ENCODE data around the gene SMYD3. TPM values are rescaled to one million over a fixed set of nuclear protein-coding genes. Genes with fewer than 3 reads are reported as not detected.

Gene SMYD3
- polyA plus RNA-seq, 1 donor from 2014 or later = 48.6 TPM

DNA sequence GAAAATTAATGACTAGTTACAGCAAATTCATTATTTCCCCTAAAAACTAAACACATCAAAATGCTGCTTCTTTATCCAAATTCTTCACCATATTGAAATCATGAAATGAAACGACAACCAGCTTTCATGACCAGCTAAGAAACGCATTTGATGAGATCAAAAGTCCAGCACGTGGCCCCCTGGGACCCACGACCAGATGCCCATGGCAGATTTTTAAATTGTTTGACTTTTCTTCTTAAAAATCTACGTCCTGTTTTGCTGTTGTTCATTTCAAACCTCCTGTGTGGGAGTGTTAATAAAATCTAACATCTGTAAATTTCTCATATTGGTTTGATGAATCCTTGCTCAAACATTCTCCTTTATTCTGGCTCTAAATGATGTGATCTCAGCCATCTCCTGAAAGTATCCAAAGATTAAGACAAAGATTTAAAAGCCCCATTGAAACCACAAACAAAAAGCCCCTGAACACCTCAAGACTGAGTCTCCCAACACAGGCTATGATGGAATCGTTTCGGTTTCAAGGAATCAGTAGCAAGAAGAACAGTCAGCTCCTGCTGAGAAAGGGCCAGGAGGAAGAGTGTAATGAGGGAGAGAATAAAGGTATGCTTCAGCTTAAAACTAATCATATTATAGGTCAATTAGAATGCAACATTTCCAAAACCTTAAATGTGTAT lies 523.6 kb downstream of the SMYD3 start:
- H2AFZ ChIP-seq (ENCODE audit: low read depth, low read length) = no peak overlapping the region
- no peaks in the 10 kb centered on the region for H3K27me3 ChIP-seq (ENCODE audit: insufficient read depth, low read depth, low read length)
- TF ChIP-seq, protein P1, sequence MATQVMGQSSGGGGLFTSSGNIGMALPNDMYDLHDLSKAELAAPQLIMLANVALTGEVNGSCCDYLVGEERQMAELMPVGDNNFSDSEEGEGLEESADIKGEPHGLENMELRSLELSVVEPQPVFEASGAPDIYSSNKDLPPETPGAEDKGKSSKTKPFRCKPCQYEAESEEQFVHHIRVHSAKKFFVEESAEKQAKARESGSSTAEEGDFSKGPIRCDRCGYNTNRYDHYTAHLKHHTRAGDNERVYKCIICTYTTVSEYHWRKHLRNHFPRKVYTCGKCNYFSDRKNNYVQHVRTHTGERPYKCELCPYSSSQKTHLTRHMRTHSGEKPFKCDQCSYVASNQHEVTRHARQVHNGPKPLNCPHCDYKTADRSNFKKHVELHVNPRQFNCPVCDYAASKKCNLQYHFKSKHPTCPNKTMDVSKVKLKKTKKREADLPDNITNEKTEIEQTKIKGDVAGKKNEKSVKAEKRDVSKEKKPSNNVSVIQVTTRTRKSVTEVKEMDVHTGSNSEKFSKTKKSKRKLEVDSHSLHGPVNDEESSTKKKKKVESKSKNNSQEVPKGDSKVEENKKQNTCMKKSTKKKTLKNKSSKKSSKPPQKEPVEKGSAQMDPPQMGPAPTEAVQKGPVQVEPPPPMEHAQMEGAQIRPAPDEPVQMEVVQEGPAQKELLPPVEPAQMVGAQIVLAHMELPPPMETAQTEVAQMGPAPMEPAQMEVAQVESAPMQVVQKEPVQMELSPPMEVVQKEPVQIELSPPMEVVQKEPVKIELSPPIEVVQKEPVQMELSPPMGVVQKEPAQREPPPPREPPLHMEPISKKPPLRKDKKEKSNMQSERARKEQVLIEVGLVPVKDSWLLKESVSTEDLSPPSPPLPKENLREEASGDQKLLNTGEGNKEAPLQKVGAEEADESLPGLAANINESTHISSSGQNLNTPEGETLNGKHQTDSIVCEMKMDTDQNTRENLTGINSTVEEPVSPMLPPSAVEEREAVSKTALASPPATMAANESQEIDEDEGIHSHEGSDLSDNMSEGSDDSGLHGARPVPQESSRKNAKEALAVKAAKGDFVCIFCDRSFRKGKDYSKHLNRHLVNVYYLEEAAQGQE (IDR thresholded peaks at IDR 0.05; ENCODE audit: borderline replicate concordance) = no peak
- TF ChIP-seq EP300 (conservative IDR thresholded peaks at IDR 0.05; ENCODE audit: poor library complexity, severe bottlenecking) = no peak
- TF ChIP-seq, protein P2, sequence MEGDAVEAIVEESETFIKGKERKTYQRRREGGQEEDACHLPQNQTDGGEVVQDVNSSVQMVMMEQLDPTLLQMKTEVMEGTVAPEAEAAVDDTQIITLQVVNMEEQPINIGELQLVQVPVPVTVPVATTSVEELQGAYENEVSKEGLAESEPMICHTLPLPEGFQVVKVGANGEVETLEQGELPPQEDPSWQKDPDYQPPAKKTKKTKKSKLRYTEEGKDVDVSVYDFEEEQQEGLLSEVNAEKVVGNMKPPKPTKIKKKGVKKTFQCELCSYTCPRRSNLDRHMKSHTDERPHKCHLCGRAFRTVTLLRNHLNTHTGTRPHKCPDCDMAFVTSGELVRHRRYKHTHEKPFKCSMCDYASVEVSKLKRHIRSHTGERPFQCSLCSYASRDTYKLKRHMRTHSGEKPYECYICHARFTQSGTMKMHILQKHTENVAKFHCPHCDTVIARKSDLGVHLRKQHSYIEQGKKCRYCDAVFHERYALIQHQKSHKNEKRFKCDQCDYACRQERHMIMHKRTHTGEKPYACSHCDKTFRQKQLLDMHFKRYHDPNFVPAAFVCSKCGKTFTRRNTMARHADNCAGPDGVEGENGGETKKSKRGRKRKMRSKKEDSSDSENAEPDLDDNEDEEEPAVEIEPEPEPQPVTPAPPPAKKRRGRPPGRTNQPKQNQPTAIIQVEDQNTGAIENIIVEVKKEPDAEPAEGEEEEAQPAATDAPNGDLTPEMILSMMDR (IDR thresholded peaks at IDR 0.05; ENCODE audit: poor library complexity, severe bottlenecking) = no peak
- no peak overlapping the region for H3K4me3 ChIP-seq (ENCODE audit: low read length)
- H3K4me2 ChIP-seq (ENCODE audit: low read length) = no peak overlapping the region
- no peak overlapping the region for H3K27ac ChIP-seq (ENCODE audit: low read length)
- no peaks in the 10 kb centered on the region for H3K9me2 ChIP-seq (ENCODE audit: insufficient read depth, low read length)
- no peak overlapping the region for H3K9ac ChIP-seq (ENCODE audit: low read length)
- H3K79me2 ChIP-seq (replicated peaks; ENCODE audit: insufficient read depth, low read length) = no peaks in the 10 kb centered on the region
- no peaks in the 10 kb centered on the region for H3K36me3 ChIP-seq (ENCODE audit: insufficient read depth, low read length)
- no peaks in the 10 kb centered on the region for H3K9me3 ChIP-seq (ENCODE audit: low read length)
- H4K20me1 ChIP-seq (ENCODE audit: insufficient read depth) = no peaks in the 10 kb centered on the region
- H3F3A ChIP-seq (ENCODE audit: insufficient read depth, low read length, poor library complexity, severe bottlenecking) = no peaks in the 10 kb centered on the region

DNA sequence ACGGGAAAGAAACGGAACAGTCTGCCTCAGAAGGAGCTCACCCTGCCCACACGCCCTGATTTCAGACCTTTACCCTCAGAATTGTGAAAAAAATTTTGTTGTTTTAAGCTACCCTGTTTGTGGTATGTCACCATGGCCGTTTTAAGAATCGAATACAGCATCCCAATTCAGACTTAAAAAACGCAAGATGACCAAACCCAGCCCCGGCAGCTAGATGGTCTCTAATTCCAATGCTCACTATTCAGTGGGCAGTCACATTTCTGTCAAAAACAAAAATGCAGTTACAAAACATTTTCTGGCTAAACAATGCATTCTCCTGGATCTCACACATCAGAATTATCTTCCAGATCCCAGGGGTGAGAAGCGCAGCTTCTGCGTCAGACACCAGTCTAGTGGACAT lies 527.5 kb downstream of the SMYD3 start:
- Histone ChIP-seq H2AFZ (ENCODE audit: low read depth, low read length) (no peak overlapping the region), H3K9me3 (ENCODE audit: low read length) (no peaks in the 10 kb centered on the region), H3K79me2 (replicated peaks; ENCODE audit: insufficient read depth, low read length) (no peaks in the 10 kb centered on the region), H3F3A (ENCODE audit: insufficient read depth, low read length, poor library complexity, severe bottlenecking) (no peaks in the 10 kb centered on the region), H3K36me3 (ENCODE audit: insufficient read depth, low read length) (no peaks in the 10 kb centered on the region), H3K9me2 (ENCODE audit: insufficient read depth, low read length) (no peaks in the 10 kb centered on the region), H3K4me3 (ENCODE audit: low read length) (no peak overlapping the region), H3K27ac (ENCODE audit: low read length) (no peak overlapping the region), H4K20me1 (ENCODE audit: insufficient read depth) (no peaks in the 10 kb centered on the region), H3K9ac (ENCODE audit: low read length) (no peak overlapping the region), H3K4me2 (ENCODE audit: low read length) (no peak overlapping the region), H3K27me3 (ENCODE audit: insufficient read depth, low read depth, low read length) (no peaks in the 10 kb centered on the region)
- TF ChIP-seq, protein P2 (IDR thresholded peaks at IDR 0.05; ENCODE audit: poor library complexity, severe bottlenecking) = no peak
- TF ChIP-seq, protein P1 (IDR thresholded peaks at IDR 0.05; ENCODE audit: borderline replicate concordance) = no peak
- TF ChIP-seq EP300 (conservative IDR thresholded peaks at IDR 0.05; ENCODE audit: poor library complexity, severe bottlenecking) (no peak), MXI1 (conservative IDR thresholded peaks at IDR 0.05; ENCODE audit: poor library complexity, severe bottlenecking) (no peak), EZH2 (IDR thresholded peaks at IDR 0.05; ENCODE audit: borderline replicate concordance, insufficient read depth, low read length, poor library complexity, severe bottlenecking) (no peak), TAF1 (IDR thresholded peaks at IDR 0.05; ENCODE audit: low read depth) (no peak), POLR2AphosphoS5 (IDR thresholded peaks at IDR 0.05) (no peak), RAD21 (conservative IDR thresholded peaks at IDR 0.05) (no peak), SMC3 (conservative IDR thresholded peaks at IDR 0.05; ENCODE audit: poor library complexity) (no peak)

Data from neural cell (in vitro differentiated cells).